K562 (cell line): ENCODE data around the gene C2orf42. TPM values are rescaled to one million over a fixed set of nuclear protein-coding genes. Genes with fewer than 3 reads are reported as not detected.
A peak's percentile ranks its signal among the peaks of the same experiment; 100 is the strongest.

Experiments used
- CBX5 ChIP-seq: IDR thresholded peaks from 2 replicates; pipeline ENCODE4 v1.6.1; 2014; ENCODE audit warnings: low read depth, borderline replicate concordance
- DNMT1 ChIP-seq: fragments of 450-650 bp; IDR thresholded peaks from 2 replicates; pipeline ENCODE4 v1.6.1; 2016; ENCODE audit warnings: antibody characterized with exemption, mild to moderate bottlenecking
- GATA2 ChIP-seq: sonication (generic); formaldehyde crosslinking; IDR thresholded peaks from 2 replicates; pipeline ENCODE4 v1.4.0; 2020; ENCODE audit warnings: mild to moderate bottlenecking, missing genetic modification reagents
- KLF16 ChIP-seq: IDR thresholded peaks from 2 replicates; pipeline ENCODE4 v1.6.1; 2016; ENCODE audit warnings: antibody characterized with exemption
- MTA1 ChIP-seq: fragments of 450-650 bp; IDR thresholded peaks from 2 replicates; pipeline ENCODE4 v1.6.1; 2017; ENCODE audit warnings: borderline replicate concordance
- PPARD ChIP-seq: fragments of 250-450 bp; sonication (Bioruptor Pico); IDR thresholded peaks from 2 replicates; pipeline ENCODE4 v1.8.0; 2022; ENCODE audit warnings: inconsistent platforms, mild to moderate bottlenecking, moderate library complexity
- PTBP1 ChIP-seq: fragments of 200-400 bp; formaldehyde crosslinking; IDR thresholded peaks from 2 replicates; pipeline ENCODE4 v1.6.1; 2017; ENCODE audit warnings: low read depth, low read length
- PYGO2 ChIP-seq: fragments of 450-650 bp; IDR thresholded peaks from 2 replicates; pipeline ENCODE4 v1.6.1; 2016; ENCODE audit warnings: mild to moderate bottlenecking, missing genetic modification characterization, moderate library complexity, missing compliant biosample characterization
- RCOR1 ChIP-seq, 2 experiments: IDR thresholded peaks; 2 replicates each; pipeline ENCODE4 v1.6.1; 2012; ENCODE audit warnings: low read depth in 2 of 2, low read length in 2 of 2, borderline replicate concordance in 1 of 2, improper control_type of control experiment in 1 of 2
- RNF2 ChIP-seq: sonication (generic); IDR thresholded peaks from 2 replicates; pipeline ENCODE4 v1.6.1; 2016
- SP1 ChIP-seq: sonication (generic); formaldehyde crosslinking; IDR thresholded peaks from 2 replicates; pipeline ENCODE4 v1.8.1; 2022; ENCODE audit warnings: mild to moderate bottlenecking, missing genetic modification reagents
- SREBF1 ChIP-seq: fragments of 150-350 bp; IDR thresholded peaks from 2 replicates; pipeline ENCODE4 v1.6.1; 2014; ENCODE audit warnings: antibody characterized with exemption, low read depth, low read length, borderline replicate concordance
- SRSF7 ChIP-seq: fragments of 200-400 bp; formaldehyde crosslinking; optimal IDR thresholded peaks from 2 replicates; pipeline ENCODE3; 2017; ENCODE audit warnings: mild to moderate bottlenecking, low read depth, low read length
- TAF15 ChIP-seq: fragments of 200-400 bp; formaldehyde crosslinking; IDR thresholded peaks from 2 replicates; pipeline ENCODE4 v1.6.1; 2017; ENCODE audit warnings: mild to moderate bottlenecking, low read depth, low read length, moderate library complexity
- ZBTB2 ChIP-seq: fragments of 450-650 bp; IDR thresholded peaks from 2 replicates; pipeline ENCODE4 v1.6.1; 2016; ENCODE audit warnings: antibody characterized with exemption
- ZNF24 ChIP-seq: fragments of 450-650 bp; IDR thresholded peaks from 2 replicates; pipeline ENCODE4 v1.6.1; 2016
- polyA plus RNA-seq, 8 experiments: library from polyadenylated mRNA; depleted of rRNA in 4 of 8; stranded (reverse) in 5 of 8; unstranded in 3 of 8; fragments of >200 nt; fragmentation: Nextera tagmentation in 2 of 8; fragmentation: Illumina TruSeq in 1 of 8; extraction: Ambion mirVana in 2 of 8; extraction: Trizol in 1 of 8; gene quantifications; 2 replicates each; pipeline versions ENCODE4 v1.2.1 to v1.2.3, GENCODE V29; 2011 to 2014; ENCODE audit warnings: inconsistent platforms in 1 of 8, missing spikeins in 1 of 8
- total RNA-seq, 7 experiments: library from RNA; depleted of rRNA in 6 of 7; stranded (reverse); fragments of >200 nt in 6 of 7; fragmentation: Illumina TruSeq in 2 of 7; extraction: Trizol in 2 of 7; gene quantifications; 2 replicates each; pipeline versions ENCODE4 v1.2.1 to v1.2.3, GENCODE V29; 2011 to 2021; ENCODE audit warnings: low replicate concordance in 1 of 7
- TF ChIP-seq, protein P1 (sequence below): fragments of 200-600 bp; sonication (generic); IDR thresholded peaks from one replicate; pipeline ENCODE4 v1.6.1; 2012; ENCODE audit warnings: mild to moderate bottlenecking, low read depth, low read length, inconsistent platforms

The C2orf42 gene
- total and polyA plus RNA-seq, 9 of the 15 experiments (the other 6 are each of a cell fraction or from before 2014, with no cell fraction given) = 4.6 to 10.9 (median 7.5) TPM

DNA sequence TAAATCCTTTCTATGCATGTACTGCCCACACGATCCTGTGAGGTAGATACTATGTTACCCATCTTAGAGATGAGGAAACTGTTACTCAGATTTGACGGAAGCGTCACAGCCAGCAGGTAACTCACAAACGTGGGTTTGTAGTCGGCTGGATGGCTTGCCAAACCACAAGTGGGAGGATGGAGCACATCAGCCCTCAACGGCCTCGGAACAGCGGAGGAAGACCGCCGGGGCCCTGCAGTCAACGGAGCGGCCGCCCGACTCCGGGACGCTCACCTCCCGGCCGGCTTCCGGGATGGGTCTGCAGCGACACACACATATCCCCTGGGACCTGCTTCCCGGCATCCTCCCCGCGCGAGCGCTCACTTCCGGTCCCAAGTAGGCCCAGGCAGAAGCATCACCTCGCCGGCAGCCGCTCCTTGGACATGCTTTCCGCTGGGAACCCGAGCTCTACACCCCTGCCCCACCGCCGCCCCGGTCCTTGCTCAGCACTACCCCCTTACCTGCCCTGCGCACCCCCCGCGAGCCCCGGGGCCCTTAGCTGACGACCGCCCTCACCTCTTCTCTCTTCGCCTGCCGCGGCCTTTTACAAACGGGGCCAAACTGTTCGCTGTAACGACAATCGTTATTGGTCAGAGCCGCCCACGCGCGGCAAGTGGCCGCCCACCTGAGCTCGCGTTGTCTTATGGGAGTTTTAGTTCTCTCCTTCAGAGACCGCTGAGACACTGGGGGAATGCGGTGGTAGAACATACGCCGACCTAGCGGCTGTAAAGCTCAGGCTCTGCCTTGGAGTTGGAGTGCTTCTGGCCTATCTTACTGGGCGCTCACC lies at the start of gene C2orf42 (continued):
- TF ChIP-seq PPARD (CRISPR knock-in tag) (no peak), GATA2 (0 out of 2 replicates have a peak, but pooled peaks have one; percentile 52), ZNF24 (peak; percentile 49), CBX5 (0 out of 2 replicates have a peak, but pooled peaks have one; percentile 25), SRSF7 (no peak), DNMT1 (no peak), PYGO2 (tag) (no peak), TAF15 (no peak), PTBP1 (peak; percentile 60; the same call in 1 of the 2 replicates), SREBF1 (no peak), RNF2 (0 out of 2 replicates have a peak, but pooled peaks have one; percentile 35), KLF16 (no peak), RCOR1 (IDR thresholded peaks at IDR 0.05; ENCODE audit: borderline replicate concordance in 1 of 2, low read depth in 2 of 2, low read length in 2 of 2) (peak; percentile 31 to 66; a peak in 3 of 4 replicates), ZBTB2 (peak; percentile 68; the same call in 1 of the 2 replicates), SP1 (CRISPR knock-in tag) (peak; percentile 90), MTA1 (no peak)
- TF ChIP-seq, protein P1, sequence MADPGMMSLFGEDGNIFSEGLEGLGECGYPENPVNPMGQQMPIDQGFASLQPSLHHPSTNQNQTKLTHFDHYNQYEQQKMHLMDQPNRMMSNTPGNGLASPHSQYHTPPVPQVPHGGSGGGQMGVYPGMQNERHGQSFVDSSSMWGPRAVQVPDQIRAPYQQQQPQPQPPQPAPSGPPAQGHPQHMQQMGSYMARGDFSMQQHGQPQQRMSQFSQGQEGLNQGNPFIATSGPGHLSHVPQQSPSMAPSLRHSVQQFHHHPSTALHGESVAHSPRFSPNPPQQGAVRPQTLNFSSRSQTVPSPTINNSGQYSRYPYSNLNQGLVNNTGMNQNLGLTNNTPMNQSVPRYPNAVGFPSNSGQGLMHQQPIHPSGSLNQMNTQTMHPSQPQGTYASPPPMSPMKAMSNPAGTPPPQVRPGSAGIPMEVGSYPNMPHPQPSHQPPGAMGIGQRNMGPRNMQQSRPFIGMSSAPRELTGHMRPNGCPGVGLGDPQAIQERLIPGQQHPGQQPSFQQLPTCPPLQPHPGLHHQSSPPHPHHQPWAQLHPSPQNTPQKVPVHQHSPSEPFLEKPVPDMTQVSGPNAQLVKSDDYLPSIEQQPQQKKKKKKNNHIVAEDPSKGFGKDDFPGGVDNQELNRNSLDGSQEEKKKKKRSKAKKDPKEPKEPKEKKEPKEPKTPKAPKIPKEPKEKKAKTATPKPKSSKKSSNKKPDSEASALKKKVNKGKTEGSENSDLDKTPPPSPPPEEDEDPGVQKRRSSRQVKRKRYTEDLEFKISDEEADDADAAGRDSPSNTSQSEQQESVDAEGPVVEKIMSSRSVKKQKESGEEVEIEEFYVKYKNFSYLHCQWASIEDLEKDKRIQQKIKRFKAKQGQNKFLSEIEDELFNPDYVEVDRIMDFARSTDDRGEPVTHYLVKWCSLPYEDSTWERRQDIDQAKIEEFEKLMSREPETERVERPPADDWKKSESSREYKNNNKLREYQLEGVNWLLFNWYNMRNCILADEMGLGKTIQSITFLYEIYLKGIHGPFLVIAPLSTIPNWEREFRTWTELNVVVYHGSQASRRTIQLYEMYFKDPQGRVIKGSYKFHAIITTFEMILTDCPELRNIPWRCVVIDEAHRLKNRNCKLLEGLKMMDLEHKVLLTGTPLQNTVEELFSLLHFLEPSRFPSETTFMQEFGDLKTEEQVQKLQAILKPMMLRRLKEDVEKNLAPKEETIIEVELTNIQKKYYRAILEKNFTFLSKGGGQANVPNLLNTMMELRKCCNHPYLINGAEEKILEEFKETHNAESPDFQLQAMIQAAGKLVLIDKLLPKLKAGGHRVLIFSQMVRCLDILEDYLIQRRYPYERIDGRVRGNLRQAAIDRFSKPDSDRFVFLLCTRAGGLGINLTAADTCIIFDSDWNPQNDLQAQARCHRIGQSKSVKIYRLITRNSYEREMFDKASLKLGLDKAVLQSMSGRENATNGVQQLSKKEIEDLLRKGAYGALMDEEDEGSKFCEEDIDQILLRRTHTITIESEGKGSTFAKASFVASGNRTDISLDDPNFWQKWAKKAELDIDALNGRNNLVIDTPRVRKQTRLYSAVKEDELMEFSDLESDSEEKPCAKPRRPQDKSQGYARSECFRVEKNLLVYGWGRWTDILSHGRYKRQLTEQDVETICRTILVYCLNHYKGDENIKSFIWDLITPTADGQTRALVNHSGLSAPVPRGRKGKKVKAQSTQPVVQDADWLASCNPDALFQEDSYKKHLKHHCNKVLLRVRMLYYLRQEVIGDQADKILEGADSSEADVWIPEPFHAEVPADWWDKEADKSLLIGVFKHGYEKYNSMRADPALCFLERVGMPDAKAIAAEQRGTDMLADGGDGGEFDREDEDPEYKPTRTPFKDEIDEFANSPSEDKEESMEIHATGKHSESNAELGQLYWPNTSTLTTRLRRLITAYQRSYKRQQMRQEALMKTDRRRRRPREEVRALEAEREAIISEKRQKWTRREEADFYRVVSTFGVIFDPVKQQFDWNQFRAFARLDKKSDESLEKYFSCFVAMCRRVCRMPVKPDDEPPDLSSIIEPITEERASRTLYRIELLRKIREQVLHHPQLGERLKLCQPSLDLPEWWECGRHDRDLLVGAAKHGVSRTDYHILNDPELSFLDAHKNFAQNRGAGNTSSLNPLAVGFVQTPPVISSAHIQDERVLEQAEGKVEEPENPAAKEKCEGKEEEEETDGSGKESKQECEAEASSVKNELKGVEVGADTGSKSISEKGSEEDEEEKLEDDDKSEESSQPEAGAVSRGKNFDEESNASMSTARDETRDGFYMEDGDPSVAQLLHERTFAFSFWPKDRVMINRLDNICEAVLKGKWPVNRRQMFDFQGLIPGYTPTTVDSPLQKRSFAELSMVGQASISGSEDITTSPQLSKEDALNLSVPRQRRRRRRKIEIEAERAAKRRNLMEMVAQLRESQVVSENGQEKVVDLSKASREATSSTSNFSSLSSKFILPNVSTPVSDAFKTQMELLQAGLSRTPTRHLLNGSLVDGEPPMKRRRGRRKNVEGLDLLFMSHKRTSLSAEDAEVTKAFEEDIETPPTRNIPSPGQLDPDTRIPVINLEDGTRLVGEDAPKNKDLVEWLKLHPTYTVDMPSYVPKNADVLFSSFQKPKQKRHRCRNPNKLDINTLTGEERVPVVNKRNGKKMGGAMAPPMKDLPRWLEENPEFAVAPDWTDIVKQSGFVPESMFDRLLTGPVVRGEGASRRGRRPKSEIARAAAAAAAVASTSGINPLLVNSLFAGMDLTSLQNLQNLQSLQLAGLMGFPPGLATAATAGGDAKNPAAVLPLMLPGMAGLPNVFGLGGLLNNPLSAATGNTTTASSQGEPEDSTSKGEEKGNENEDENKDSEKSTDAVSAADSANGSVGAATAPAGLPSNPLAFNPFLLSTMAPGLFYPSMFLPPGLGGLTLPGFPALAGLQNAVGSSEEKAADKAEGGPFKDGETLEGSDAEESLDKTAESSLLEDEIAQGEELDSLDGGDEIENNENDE = no peak
